HEK293 (cell line): ENCODE results near the gene HS3ST1.

Experiments
- REPIN1 ChIP-seq: fragments of 450-650 bp; formaldehyde crosslinking; IDR thresholded peaks from 2 replicates; pipeline ENCODE4 v1.5.1; 2017; ENCODE audit warnings: missing biosample characterization, missing genetic modification characterization, low read depth
- SCRT2 ChIP-seq: fragments of 450-650 bp; formaldehyde crosslinking; IDR thresholded peaks from 2 replicates; pipeline ENCODE4 v1.5.1; 2016; ENCODE audit warnings: missing biosample characterization, missing genetic modification characterization
- SETDB1 ChIP-seq: IDR thresholded peaks from one replicate; pipeline ENCODE4 v1.6.1; 2017; ENCODE audit warnings: mild to moderate bottlenecking, low read length, moderate library complexity, mixed read lengths; ENCODE audit not compliant: insufficient read length
- ZEB2 ChIP-seq: fragments of 450-650 bp; formaldehyde crosslinking; IDR thresholded peaks from 2 replicates; pipeline ENCODE4 v1.5.1; 2016; ENCODE audit warnings: missing biosample characterization, missing genetic modification characterization
- ZNF146 ChIP-seq: fragments of 450-650 bp; formaldehyde crosslinking; IDR thresholded peaks from 2 replicates; pipeline ENCODE4 v1.5.1; 2016; ENCODE audit warnings: missing biosample characterization, missing genetic modification characterization
- ZNF174 ChIP-seq: fragments of 450-650 bp; formaldehyde crosslinking; IDR thresholded peaks from 2 replicates; pipeline ENCODE4 v1.5.0; 2017; ENCODE audit warnings: missing biosample characterization, mild to moderate bottlenecking, missing genetic modification characterization
- ZNF24 ChIP-seq: fragments of 450-650 bp; formaldehyde crosslinking; IDR thresholded peaks from 2 replicates; pipeline ENCODE4 v1.5.1; 2016; ENCODE audit warnings: missing biosample characterization, missing genetic modification characterization
- ZNF274 ChIP-seq, 2 experiments: fragments of 200-500 bp in 1 of 2; fragments of 450-650 bp in 1 of 2; sonication (Bioruptor generic) in 1 of 2; formaldehyde crosslinking in 1 of 2; IDR thresholded peaks; 2 replicates each; pipeline versions ENCODE4 v1.5.1 to v1.6.1; 2014 to 2016; ENCODE audit warnings: borderline replicate concordance in 1 of 2, inconsistent platforms in 1 of 2, low read length in 1 of 2, missing biosample characterization in 1 of 2, missing genetic modification characterization in 1 of 2
- TF ChIP-seq, protein P1 (sequence below): fragments of 450-650 bp; formaldehyde crosslinking; IDR thresholded peaks from 2 replicates; pipeline ENCODE4 v1.5.1; 2016; ENCODE audit warnings: missing biosample characterization, missing genetic modification characterization, low read depth
- TF ChIP-seq, protein P2 (sequence below): sonication (generic); formaldehyde crosslinking; IDR thresholded peaks from 2 replicates; pipeline ENCODE4 v1.8.1; 2022; ENCODE audit warnings: mild to moderate bottlenecking, moderate library complexity, missing genetic modification reagents
- TF ChIP-seq, protein P3 (sequence below): fragments of 450-650 bp; formaldehyde crosslinking; IDR thresholded peaks from 2 replicates; pipeline ENCODE4 v1.5.1; 2016; ENCODE audit warnings: missing biosample characterization, missing genetic modification characterization

DNA sequence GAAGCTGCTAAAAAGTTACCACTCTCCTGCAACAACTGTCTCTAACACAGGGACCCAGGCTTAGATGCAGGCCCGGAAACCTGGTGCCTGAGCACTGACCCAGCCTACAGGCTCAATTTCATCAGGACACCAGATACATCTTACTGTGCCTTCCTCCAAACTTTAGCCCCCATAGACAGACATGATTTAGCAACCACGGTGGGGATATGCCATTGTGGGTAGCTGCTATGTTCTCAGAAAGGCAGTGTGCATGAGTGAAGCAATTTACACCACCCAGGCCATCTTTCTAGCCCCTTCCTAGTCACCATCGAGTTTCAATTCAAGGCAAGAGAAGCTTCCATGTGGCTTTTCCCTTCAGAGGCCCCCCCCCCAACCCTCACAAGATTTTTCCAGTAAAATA, 2.7 kb downstream of the HS3ST1 start:
- TF ChIP-seq SCRT2 (tag by site-specific recombination), result no peak
- TF ChIP-seq ZNF274 (IDR thresholded peaks at IDR 0.05; ENCODE audit: low read length), result no peak
- no peak for TF ChIP-seq ZNF274 (tag by site-specific recombination; IDR thresholded peaks at IDR 0.05; ENCODE audit: borderline replicate concordance)
- no peak for TF ChIP-seq ZNF174
- TF ChIP-seq, protein P1, sequence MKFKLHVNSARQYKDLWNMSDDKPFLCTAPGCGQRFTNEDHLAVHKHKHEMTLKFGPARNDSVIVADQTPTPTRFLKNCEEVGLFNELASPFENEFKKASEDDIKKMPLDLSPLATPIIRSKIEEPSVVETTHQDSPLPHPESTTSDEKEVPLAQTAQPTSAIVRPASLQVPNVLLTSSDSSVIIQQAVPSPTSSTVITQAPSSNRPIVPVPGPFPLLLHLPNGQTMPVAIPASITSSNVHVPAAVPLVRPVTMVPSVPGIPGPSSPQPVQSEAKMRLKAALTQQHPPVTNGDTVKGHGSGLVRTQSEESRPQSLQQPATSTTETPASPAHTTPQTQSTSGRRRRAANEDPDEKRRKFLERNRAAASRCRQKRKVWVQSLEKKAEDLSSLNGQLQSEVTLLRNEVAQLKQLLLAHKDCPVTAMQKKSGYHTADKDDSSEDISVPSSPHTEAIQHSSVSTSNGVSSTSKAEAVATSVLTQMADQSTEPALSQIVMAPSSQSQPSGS (tag by site-specific recombination), result no peak
- TF ChIP-seq REPIN1 (tag by site-specific recombination), result no peak
- TF ChIP-seq, protein P2, sequence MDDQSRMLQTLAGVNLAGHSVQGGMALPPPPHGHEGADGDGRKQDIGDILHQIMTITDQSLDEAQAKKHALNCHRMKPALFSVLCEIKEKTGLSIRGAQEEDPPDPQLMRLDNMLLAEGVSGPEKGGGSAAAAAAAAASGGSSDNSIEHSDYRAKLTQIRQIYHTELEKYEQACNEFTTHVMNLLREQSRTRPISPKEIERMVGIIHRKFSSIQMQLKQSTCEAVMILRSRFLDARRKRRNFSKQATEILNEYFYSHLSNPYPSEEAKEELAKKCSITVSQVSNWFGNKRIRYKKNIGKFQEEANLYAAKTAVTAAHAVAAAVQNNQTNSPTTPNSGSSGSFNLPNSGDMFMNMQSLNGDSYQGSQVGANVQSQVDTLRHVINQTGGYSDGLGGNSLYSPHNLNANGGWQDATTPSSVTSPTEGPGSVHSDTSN (CRISPR knock-in tag), result no peak
- no peak for TF ChIP-seq ZEB2 (tag by site-specific recombination)
- TF ChIP-seq, protein P3, sequence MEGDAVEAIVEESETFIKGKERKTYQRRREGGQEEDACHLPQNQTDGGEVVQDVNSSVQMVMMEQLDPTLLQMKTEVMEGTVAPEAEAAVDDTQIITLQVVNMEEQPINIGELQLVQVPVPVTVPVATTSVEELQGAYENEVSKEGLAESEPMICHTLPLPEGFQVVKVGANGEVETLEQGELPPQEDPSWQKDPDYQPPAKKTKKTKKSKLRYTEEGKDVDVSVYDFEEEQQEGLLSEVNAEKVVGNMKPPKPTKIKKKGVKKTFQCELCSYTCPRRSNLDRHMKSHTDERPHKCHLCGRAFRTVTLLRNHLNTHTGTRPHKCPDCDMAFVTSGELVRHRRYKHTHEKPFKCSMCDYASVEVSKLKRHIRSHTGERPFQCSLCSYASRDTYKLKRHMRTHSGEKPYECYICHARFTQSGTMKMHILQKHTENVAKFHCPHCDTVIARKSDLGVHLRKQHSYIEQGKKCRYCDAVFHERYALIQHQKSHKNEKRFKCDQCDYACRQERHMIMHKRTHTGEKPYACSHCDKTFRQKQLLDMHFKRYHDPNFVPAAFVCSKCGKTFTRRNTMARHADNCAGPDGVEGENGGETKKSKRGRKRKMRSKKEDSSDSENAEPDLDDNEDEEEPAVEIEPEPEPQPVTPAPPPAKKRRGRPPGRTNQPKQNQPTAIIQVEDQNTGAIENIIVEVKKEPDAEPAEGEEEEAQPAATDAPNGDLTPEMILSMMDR (tag by site-specific recombination), result no peak
- TF ChIP-seq ZNF24 (tag by site-specific recombination), result no peak
- TF ChIP-seq ZNF146 (tag by site-specific recombination), result no peak
- no peak for TF ChIP-seq SETDB1
